ENCODE data around the gene BRD7. TPM values are rescaled to one million over a fixed set of nuclear protein-coding genes. Genes with fewer than 3 reads are reported as not detected.

Gene BRD7
- total and polyA plus RNA-seq, 2 of the 13 experiments (the other 11 are each of a cell fraction or from before 2014, with no cell fraction given) = 82.3 to 149 TPM

DNA sequence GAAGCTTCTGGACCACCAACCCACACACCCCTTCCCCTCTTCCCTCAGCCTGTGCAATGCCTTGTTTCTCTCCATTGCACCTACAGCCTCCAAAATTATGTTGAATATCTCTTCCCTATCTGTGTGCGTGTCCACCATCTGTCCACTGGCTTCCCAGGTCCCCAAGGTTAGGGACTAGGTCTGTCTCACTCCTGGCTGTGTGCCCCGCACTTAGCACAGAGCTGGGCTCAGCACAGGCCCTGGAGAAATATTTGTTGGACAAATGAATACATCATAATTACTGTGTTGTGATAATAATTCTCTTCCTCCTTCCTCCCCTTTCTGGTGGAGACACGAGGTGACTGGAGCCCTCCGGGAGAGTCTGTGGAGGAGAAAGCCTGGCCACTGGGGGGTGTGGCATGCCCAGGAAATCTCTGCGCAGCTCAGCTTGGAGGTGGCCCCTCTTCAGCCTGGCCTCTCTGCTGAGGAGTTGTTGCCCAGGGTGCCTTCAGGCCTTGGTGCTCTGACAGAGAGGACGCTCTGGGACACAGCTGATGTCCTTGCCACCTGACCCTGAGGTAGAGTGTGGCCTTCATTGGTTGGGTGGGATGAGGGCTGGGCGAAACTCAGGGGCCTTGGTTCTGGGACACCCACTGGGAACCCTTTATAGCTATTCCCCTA lies 3.3 kb upstream of the BRD7 start (continued):
- TF ChIP-seq E2F1 (CRISPR knock-in tag; IDR thresholded peaks at IDR 0.05) = no peak
- TF ChIP-seq GFI1 (CRISPR knock-in tag; IDR thresholded peaks at IDR 0.05; ENCODE audit: borderline replicate concordance) = no peak
- no peak for TF ChIP-seq MIER3 (CRISPR knock-in tag; IDR thresholded peaks at IDR 0.05; ENCODE audit: borderline replicate concordance)
- TF ChIP-seq RORA (CRISPR knock-in tag; IDR thresholded peaks at IDR 0.05) = no peak
- no peak for TF ChIP-seq ZNF761 (CRISPR knock-in tag; conservative IDR thresholded peaks at IDR 0.05)
- no peak for TF ChIP-seq RELA (CRISPR knock-in tag; IDR thresholded peaks at IDR 0.05)
- no peak for TF ChIP-seq ZFP82 (CRISPR knock-in tag; IDR thresholded peaks at IDR 0.05; ENCODE audit: borderline replicate concordance)
- 0 out of 2 replicates have a peak, but pooled peaks have one; percentile 50 for TF ChIP-seq HOXA7 (CRISPR knock-in tag; IDR thresholded peaks at IDR 0.05)
- TF ChIP-seq HHEX (CRISPR knock-in tag; IDR thresholded peaks at IDR 0.05) = no peak
- no peak for TF ChIP-seq PATZ1 (CRISPR knock-in tag; IDR thresholded peaks at IDR 0.05)
- TF ChIP-seq CREB3 (CRISPR knock-in tag; IDR thresholded peaks at IDR 0.05) = no peak
- no peak for TF ChIP-seq MED13 (CRISPR knock-in tag; IDR thresholded peaks at IDR 0.05)
- no peak for TF ChIP-seq RERE (CRISPR knock-in tag; IDR thresholded peaks at IDR 0.05; ENCODE audit: low read depth)
- TF ChIP-seq MXI1 (IDR thresholded peaks at IDR 0.05; ENCODE audit: borderline replicate concordance, low read depth, low read length) = 0 out of 3 replicates have a peak, but pooled peaks have one; percentile 12
- no peak for TF ChIP-seq RFXAP (CRISPR knock-in tag; IDR thresholded peaks at IDR 0.05; ENCODE audit: borderline replicate concordance)
- no peak for TF ChIP-seq NCOA2 (CRISPR knock-in tag; IDR thresholded peaks at IDR 0.05)
- peak; percentile 97 for TF ChIP-seq STAG1 (CRISPR knock-in tag; IDR thresholded peaks at IDR 0.05)
- TF ChIP-seq KDM1A (CRISPR knock-in tag; IDR thresholded peaks at IDR 0.05) = no peak
- TF ChIP-seq ZNF773 (CRISPR knock-in tag; IDR thresholded peaks at IDR 0.05; ENCODE audit: borderline replicate concordance) = no peak
- peak; percentile 42 for TF ChIP-seq XRCC5 (optimal IDR thresholded peaks at IDR 0.05; ENCODE audit: low read length)
- TF ChIP-seq GATA4 (IDR thresholded peaks at IDR 0.05; ENCODE audit: borderline replicate concordance, low read depth) = no peak
- no peak for TF ChIP-seq RNF2 (conservative IDR thresholded peaks at IDR 0.05; ENCODE audit: low read depth)
- TF ChIP-seq ZNF180 (CRISPR knock-in tag; IDR thresholded peaks at IDR 0.05; ENCODE audit: borderline replicate concordance, low read depth) = no peak

Measured in HepG2 (cell line).